GM21576 (cell line): ENCODE results near the gene DEK.

Source experiments
- ATAC-seq: cut with Tn5 transposase; IDR thresholded peaks from one replicate; pipeline ENCODE4 v1.9.1; 2021; ENCODE audit warnings: mild to moderate bottlenecking, moderate library complexity; ENCODE audit not compliant: unreplicated experiment

The DEK gene

DNA sequence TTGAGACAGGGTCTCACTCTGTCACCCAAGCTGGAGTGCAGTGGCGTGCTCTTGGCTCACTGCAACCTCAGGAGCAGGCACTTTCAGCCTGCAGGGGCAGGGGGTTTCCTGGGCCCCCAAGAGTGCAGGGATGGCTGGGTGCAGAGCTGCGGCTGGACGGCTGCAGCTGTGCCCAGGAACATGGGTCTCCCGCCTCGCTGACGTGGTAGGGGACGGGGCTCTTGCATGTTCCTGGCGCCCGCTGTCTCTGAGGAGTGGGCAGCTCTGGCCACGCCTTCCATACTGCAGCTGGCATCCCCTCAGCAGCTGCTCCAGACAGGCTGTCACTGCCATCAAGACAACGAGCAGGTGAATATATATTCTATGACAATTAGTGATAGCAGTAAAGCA lies 2.2 kb upstream of the DEK start:
- ATAC-seq: no peak

GRCh38 chr6:18265787-18266522 lies 1.6 kb upstream of the DEK start:
- ATAC-seq: no peak

- ATAC-seq: no peak
These were observed 620 bp upstream of the DEK start for GRCh38 chr6:18264923-18265377.

GRCh38 chr6:18263418-18264218 lies 712 bp downstream of the DEK start:
- peak; percentile 0 for ATAC-seq

- peak; percentile 67 for ATAC-seq
These were observed 1.5 kb downstream of the DEK start for GRCh38 chr6:18262702-18263417.

- no peak for ATAC-seq
These were observed 2.5 kb downstream of the DEK start for GRCh38 chr6:18261877-18262276.

DNA sequence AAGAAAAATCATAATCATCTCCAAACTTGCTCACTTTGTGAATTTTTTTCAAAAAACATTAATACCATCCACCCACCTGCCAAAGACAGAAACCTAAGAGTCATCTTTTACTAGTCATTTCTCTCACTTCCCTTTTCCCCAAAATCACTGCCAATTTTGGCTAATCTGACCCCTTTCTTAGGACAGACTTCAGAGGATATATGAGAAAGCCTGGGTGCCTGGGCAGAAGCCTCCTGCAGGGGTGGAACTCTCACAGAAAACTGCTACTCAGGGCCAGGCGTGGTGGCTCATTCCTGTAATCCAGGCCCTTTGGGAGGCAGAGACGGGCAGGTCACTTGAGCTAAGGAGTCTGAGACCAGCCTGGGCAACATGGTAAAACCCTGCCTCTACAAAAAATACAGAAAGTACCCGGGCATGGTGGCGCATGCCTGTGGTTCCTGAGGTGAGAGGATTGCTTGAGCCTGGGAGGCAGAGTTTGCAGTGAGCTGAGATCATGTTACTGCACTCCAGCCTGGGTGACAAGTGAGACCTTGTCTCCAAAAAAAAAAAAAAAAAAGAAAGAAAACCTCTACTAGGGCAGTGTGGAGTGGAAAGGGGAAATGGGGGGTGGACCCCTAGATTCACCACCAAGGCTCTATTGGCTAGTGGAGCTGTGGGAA lies 3.8 kb downstream of the DEK start:
- ATAC-seq: peak; percentile 37

GRCh38 chr6:18259675-18260447 lies 4.5 kb downstream of the DEK start:
- no peak for ATAC-seq

DNA sequence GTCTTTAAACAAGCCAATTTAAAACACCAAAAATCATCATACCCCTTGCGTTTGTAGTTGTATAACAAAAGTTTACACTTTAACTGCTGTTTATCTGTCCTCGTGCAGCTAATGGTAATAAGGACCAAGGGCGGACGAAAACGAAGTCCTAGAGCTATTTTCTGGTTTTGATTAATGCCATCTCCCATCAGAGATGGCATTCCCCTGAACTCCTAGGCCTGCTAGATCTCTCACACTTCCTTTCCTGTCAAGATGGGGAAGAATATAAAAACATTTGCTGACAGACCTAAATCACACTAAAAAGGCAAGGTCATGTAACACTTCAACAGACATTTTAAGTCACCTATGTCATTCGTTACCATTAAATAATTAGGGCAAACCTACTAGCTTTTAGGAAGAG lies 9.5 kb downstream of the DEK start:
- no peak for ATAC-seq

DNA sequence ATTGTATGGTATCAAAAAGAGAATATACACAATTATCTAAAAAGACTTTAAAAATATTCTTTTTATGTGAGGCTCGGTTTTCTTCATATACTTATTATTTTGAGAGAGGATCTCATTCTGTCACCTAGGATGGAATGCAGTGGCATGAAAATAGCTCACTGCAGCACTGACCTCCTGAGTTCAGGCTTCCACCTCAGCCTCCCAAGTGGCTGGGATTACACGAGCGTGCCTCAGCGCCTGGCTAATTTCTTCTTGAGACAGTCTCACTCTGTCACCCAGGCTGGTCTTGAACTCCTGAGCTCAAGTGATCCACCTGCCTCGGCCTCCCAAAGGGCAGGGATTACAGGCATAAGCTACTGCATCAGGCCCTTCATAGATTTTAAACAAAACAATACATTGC lies 10.7 kb downstream of the DEK start:
- ATAC-seq: no peak

DNA sequence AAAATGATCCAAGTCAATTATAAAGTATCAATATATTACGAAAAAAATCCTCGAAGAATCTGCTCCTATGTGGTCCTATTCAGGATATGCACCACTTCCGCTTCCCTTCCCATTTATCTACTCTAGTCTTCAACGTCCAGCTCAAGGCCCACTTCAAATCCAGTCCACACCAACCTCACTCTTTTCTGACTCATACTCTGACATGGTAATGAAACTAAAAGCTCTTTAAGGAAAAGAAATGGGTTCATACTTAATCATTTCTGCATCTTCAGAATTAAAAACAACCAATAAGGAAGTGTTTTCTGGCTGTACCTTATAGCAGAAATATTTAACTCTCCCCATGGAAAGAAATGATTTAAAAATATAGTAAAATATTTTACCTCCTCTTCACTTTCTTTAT lies 15.1 kb downstream of the DEK start:
- no peak for ATAC-seq

DNA sequence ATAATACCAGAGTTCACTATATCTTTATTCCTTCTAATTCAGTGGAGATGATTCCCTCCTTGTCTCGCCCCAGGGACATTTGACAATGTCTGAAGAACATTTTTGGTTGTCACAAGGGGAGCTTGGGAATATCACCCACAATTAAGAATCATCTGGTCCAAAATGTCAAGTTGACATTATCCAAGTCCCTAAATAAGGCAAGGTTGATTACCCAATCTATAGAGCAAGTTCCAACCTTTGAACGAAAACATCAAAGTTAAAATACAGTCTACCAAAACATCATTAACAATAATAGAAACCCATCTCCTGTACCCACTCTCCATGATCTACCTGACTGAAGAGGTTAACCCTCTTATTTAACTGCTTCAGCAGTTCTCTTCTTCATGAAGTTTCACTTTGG lies 15.6 kb downstream of the DEK start:
- no peak for ATAC-seq

DNA sequence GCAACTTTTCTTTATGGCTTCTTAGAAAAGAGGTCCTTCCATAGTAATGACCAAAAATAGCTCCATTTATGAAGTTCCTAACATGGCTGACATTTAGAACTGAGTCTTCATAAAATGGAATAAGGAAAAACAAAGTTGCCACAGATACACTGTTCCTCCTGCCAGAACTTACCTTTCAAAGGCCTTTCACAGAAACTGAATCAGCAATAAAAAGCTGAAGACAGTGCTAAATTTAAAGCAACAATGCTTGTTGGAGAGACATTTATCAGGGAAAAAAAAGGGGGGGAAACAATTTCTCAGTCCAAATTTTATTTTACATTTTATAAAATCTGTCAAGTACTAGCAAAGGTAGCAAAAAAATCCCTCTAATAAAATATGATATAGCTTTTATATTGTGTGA lies 17.3 kb downstream of the DEK start:
- ATAC-seq: no peak

DNA sequence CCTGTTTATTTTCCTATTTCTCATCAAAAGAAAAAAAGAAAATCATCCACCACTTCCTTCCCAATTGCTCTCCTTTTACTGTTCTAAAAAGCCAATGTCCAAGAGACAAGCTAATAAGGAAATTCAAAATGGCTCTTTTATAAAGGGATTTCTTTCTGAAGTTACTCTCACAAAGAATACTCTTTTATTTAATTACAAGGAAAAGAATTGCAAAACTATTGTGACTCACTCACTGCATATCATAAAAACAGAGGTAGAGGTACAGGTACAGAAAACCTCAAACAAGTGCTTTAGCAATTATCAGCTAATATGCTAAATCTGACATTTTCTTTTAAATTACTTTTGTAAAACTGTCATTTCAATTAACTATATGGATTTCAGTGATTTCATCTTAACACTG lies 18.1 kb downstream of the DEK start:
- no peak for ATAC-seq

- no peak for ATAC-seq
These were observed 18.7 kb downstream of the DEK start for GRCh38 chr6:18245642-18246041.

GRCh38 chr6:18245079-18245478 lies 19.3 kb downstream of the DEK start:
- ATAC-seq: no peak

DNA sequence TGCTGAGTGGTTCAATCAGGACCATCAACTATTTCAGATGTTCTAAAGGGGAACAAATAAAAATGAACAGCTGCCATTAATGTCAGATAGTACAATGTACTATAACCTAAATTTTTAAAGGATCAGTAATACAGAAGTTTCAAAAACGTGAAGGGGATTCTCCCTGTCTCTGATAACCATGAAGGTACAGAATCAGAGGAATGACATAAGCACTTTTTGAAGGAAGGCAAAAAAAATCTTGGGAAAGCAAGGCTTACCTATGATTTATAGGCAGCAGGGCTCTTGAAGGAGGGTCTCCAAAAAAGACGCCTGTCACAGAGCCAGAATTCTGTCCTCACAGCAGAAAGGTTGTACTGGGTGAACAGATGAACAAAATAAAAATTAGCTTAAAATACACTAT lies 20.1 kb downstream of the DEK start:
- no peak for ATAC-seq

DNA sequence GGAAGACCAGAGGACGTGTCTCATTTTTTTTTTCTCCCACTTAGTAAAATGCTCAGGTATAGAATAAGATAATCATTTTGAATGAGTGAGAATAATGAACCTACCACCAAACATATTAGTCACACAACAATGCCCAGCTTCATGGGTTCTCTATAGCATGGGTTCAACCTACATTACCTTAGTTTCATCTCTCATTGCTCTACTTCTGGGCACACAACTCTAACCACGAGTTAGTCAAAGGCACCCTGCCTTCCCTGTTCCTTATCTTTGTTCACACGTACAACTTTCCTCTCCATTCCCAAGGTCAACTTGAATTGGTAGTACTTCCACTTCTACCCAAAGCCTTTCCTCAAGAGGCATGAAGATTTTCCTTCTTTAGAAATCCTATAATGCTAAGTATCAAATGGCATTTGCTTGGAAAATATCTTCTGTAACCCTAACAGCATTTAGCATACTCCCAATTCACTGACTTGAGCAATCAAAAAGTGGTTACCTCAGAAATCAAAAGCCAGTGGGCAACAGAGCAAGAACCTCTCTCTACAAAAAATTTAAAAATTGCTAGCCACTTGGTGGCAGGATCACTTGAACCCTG lies 20.9 kb downstream of the DEK start:
- no peak for ATAC-seq

DNA sequence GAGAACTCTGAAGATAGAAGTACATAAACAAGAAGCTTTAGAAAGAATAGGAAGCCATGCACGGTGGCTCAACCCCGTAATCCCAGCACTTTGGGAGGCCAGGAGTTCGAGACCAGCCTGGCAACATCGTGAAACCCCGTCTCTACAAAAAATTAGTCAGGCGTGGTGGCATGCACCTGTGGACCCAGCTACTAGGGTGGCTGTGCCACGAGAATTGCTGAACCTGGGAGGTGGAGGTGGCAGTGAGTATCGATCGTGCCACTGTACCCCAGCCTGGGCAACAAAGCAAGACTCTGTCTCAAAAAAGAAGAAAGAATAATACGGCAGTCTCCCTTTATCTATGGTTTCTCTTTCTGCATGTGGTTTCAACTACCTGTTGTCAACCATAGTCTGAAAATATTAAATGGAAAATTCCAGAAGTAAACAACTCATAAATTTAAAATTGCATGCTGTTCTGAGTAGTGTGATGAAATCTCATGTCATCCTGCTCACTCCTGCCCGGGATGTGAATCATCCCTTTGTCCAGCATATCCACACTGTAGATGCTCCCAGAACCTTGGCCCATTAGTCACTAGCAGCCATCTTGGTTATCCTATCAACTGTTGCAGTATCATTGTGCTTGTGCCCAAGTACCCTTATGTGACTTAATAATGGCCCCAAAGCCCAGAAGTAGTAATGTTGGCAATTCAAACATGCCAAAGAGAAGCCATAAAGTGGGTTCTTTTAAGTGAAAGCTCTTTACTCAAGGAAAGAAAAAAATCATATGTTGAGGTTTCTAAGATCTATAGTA lies 22.1 kb downstream of the DEK start:
- ATAC-seq: no peak
